Stimulated activated naive B cell treated with anti-CD40 and anti-IgM and Interleukin-4, amounts not matched to agents 10 μg/mL and 1 μg/mL and 100 μg/mL, for 72 hours (primary cell): ENCODE data around the gene NAT16.
A peak's percentile ranks its signal among the peaks of the same experiment; 100 is the strongest.
"Not testable (repeated sequence)": the region's sequence is repeated elsewhere in the genome, so short reads cannot be mapped to it uniquely, and the experiment has no call there.

Source experiments
- ATAC-seq, 2 donors: fragments of 150-1000 bp; cut with Tn5 transposase; replicated peaks; 2 replicates each; pipeline ENCODE4 v1.10.0; 2021; ENCODE audit warnings: moderate library complexity in 1 of 2
- DNase-seq: peaks from one replicate; pipeline ENCODE4 v3.0.0; 2021
- H3K27ac Mint-ChIP-seq: one replicate; pipeline ENCODE4 v1.8.0; 2022; ENCODE audit warnings: mild to moderate bottlenecking, mixed read lengths
- H3K27me3 Mint-ChIP-seq, 2 donors: one replicate each; pipeline ENCODE4 v1.8.0; 2022; ENCODE audit warnings: mixed read lengths in 2 of 2
- H3K36me3 Mint-ChIP-seq, 2 donors: one replicate each; pipeline ENCODE4 v1.8.0; 2022; ENCODE audit warnings: mixed read lengths in 2 of 2, mild to moderate bottlenecking in 1 of 2
- H3K4me1 Mint-ChIP-seq, 2 donors: one replicate each; pipeline ENCODE4 v1.8.0; 2022; ENCODE audit warnings: mixed read lengths in 2 of 2, mild to moderate bottlenecking in 1 of 2
- H3K4me3 Mint-ChIP-seq, 2 donors: one replicate each; pipeline ENCODE4 v1.8.0; 2022; ENCODE audit warnings: mild to moderate bottlenecking in 2 of 2, mixed read lengths in 2 of 2, moderate library complexity in 1 of 2
- H3K9me3 Mint-ChIP-seq, 2 donors: one replicate each; pipeline ENCODE4 v1.8.0; 2022; ENCODE audit warnings: mixed read lengths in 2 of 2, mild to moderate bottlenecking in 1 of 2

NAT16 gene

GRCh38 chr7:101140746-101141382 lies 39.2 kb downstream of the NAT16 start:
- Mint-ChIP-seq H3K36me3 (no peaks in the 10 kb centered on the region), H3K4me3 (no peak overlapping the region), H3K27me3 (peaks cover 33 to 49% of the 10 kb centered on the region in 2 donors), H3K4me1 (peaks cover 20 to 28% of the 10 kb centered on the region in 2 donors), H3K9me3 (no peaks in the 10 kb centered on the region), H3K27ac (no peak overlapping the region)
- no peak for DNase-seq
- ATAC-seq: no peak

GRCh38 chr7:101140339-101140699 lies 39.8 kb downstream of the NAT16 start:
- Mint-ChIP-seq H3K4me1 (peaks cover 23 to 30% of the 10 kb centered on the region in 2 donors), H3K27me3 (peaks cover 30 to 46% of the 10 kb centered on the region in 2 donors)
- ATAC-seq: no peak

GRCh38 chr7:101138213-101138870 lies 41.8 kb downstream of the NAT16 start:
- Mint-ChIP-seq H3K4me3 (peak overlapping the region; percentile 84 to 87), H3K27ac (peak overlapping the region; percentile 98), H3K27me3 (peaks cover 33 to 46% of the 10 kb centered on the region in 2 donors), H3K9me3 (no peaks in the 10 kb centered on the region), H3K36me3 (no peaks in the 10 kb centered on the region), H3K4me1 (peaks cover 32 to 44% of the 10 kb centered on the region in 2 donors)
- peak; percentile 77 for DNase-seq
- peak; percentile 97 to 98 for ATAC-seq

More at GRCh38 chr7:101140339-101140699, 39.8 kb downstream of the NAT16 start:
- no peaks in the 10 kb centered on the region for H3K36me3 Mint-ChIP-seq
- H3K27ac Mint-ChIP-seq: no peak overlapping the region
- no peak overlapping the region for H3K4me3 Mint-ChIP-seq
- H3K9me3 Mint-ChIP-seq: no peaks in the 10 kb centered on the region
- no peak for DNase-seq

- Mint-ChIP-seq H3K36me3 (no peaks in the 10 kb centered on the region), H3K27ac (peak overlapping the region; percentile 98), H3K9me3 (no peaks in the 10 kb centered on the region), H3K4me3 (peak overlapping the region; percentile 39 to 87), H3K4me1 (peaks cover 30 to 41% of the 10 kb centered on the region in 2 donors), H3K27me3 (peaks cover 33 to 46% of the 10 kb centered on the region in 2 donors)
- peak in 1 of 2 donors; percentile 1 for ATAC-seq
- no peak for DNase-seq
Measured at GRCh38 chr7:101137651-101138212, 42.4 kb downstream of the NAT16 start.

GRCh38 chr7:101134399-101134980 lies 45.6 kb downstream of the NAT16 start:
- no peak for DNase-seq
- ATAC-seq: no peak
- H3K36me3 Mint-ChIP-seq: no peaks in the 10 kb centered on the region
- no peak overlapping the region for H3K4me3 Mint-ChIP-seq
- H3K9me3 Mint-ChIP-seq: no peaks in the 10 kb centered on the region
- peaks cover 44 to 67% of the 10 kb centered on the region in 2 donors for H3K27me3 Mint-ChIP-seq
- H3K4me1 Mint-ChIP-seq: peaks cover 30 to 41% of the 10 kb centered on the region in 2 donors
- H3K27ac Mint-ChIP-seq: no peak overlapping the region

GRCh38 chr7:101133621-101134398 lies 46.3 kb downstream of the NAT16 start:
- Mint-ChIP-seq H3K36me3 (no peaks in the 10 kb centered on the region), H3K4me3 (no peak overlapping the region), H3K27ac (peak overlapping the region; percentile 52), H3K27me3 (peaks cover 44 to 71% of the 10 kb centered on the region in 2 donors), H3K9me3 (no peaks in the 10 kb centered on the region), H3K4me1 (peaks cover 30 to 41% of the 10 kb centered on the region in 2 donors)
- ATAC-seq (no peak), DNase-seq (no peak)

GRCh38 chr7:101132626-101133600 lies 47.2 kb downstream of the NAT16 start:
- H3K4me1 Mint-ChIP-seq: peaks cover 26 to 34% of the 10 kb centered on the region in 2 donors
- H3K36me3 Mint-ChIP-seq, H3K9me3 Mint-ChIP-seq, ATAC-seq, DNase-seq, H3K4me3 Mint-ChIP-seq, H3K27ac Mint-ChIP-seq: not testable (repeated sequence)
- peaks cover 50 to 80% of the 10 kb centered on the region in 2 donors for H3K27me3 Mint-ChIP-seq

GRCh38 chr7:101129603-101130117 lies 50.4 kb downstream of the NAT16 start:
- DNase-seq (no peak), ATAC-seq (no peak)
- H3K27me3 Mint-ChIP-seq: peaks cover 61 to 75% of the 10 kb centered on the region in 2 donors
- peaks cover 0 to 1% of the 10 kb centered on the region in 2 donors for H3K9me3 Mint-ChIP-seq
- no peak overlapping the region for H3K4me3 Mint-ChIP-seq
- H3K4me1 Mint-ChIP-seq: peaks cover 27 to 42% of the 10 kb centered on the region in 2 donors
- H3K36me3 Mint-ChIP-seq: no peaks in the 10 kb centered on the region
- no peak overlapping the region for H3K27ac Mint-ChIP-seq

GRCh38 chr7:101128040-101128834 lies 51.9 kb downstream of the NAT16 start:
- no peaks in the 10 kb centered on the region for H3K36me3 Mint-ChIP-seq
- ATAC-seq: no peak
- no peak overlapping the region for H3K4me3 Mint-ChIP-seq
- H3K27ac Mint-ChIP-seq: no peak overlapping the region
- peaks cover 55 to 65% of the 10 kb centered on the region in 2 donors for H3K27me3 Mint-ChIP-seq
- no peak for DNase-seq
- H3K4me1 Mint-ChIP-seq: peaks cover 22 to 36% of the 10 kb centered on the region in 2 donors
- peaks cover 0 to 1% of the 10 kb centered on the region in 2 donors for H3K9me3 Mint-ChIP-seq

GRCh38 chr7:101127460-101128039 lies 52.5 kb downstream of the NAT16 start:
- Mint-ChIP-seq H3K4me3 (peak overlapping the region; percentile 22 to 44), H3K4me1 (peaks cover 23 to 39% of the 10 kb centered on the region in 2 donors), H3K36me3 (no peaks in the 10 kb centered on the region), H3K27ac (no peak overlapping the region), H3K9me3 (peaks cover 0 to 1% of the 10 kb centered on the region in 2 donors), H3K27me3 (peaks cover 60 to 62% of the 10 kb centered on the region in 2 donors)
- DNase-seq (no peak), ATAC-seq (no peak)

- H3K27me3 Mint-ChIP-seq: peaks cover 55 to 63% of the 10 kb centered on the region in 2 donors
- peaks cover 29 to 46% of the 10 kb centered on the region in 2 donors for H3K4me1 Mint-ChIP-seq
- ATAC-seq (peak; percentile 67 to 75), DNase-seq (peak; percentile 26)
- H3K9me3 Mint-ChIP-seq: peaks cover 0 to 1% of the 10 kb centered on the region in 2 donors
- H3K27ac Mint-ChIP-seq: peak within 1 kb of the TSS; percentile 25
- peak within 1 kb of the TSS; percentile 22 to 51 for H3K4me3 Mint-ChIP-seq
- H3K36me3 Mint-ChIP-seq: no peaks in the 10 kb centered on the region
Measured at GRCh38 chr7:101126651-101127459, 53.2 kb downstream of the NAT16 start, which contains the start of gene SERPINE1. TSS of gene SERPINE1 (plus strand) at chr7:101127104. CDS start at chr7:101128394, 1,290 bp downstream.
